ENCODE measurements around the gene STYXL1. TPM values are rescaled to one million over a fixed set of nuclear protein-coding genes. Genes with fewer than 3 reads are reported as not detected.

Gene STYXL1
- total RNA-seq, 1 donor from 2014 or later = 56.1 TPM

- Histone ChIP-seq H3K27me3 (no peaks in the 10 kb centered on the region), H3K36me3 (no peaks in the 10 kb centered on the region), H2AFZ (replicated peaks) (no peak overlapping the region), H3K4me2 (no peak overlapping the region), H3K9me3 (ENCODE audit: low read depth) (no peaks in the 10 kb centered on the region), H3K4me3 (no peak overlapping the region), H3F3A (ENCODE audit: low read depth) (peaks cover 28% of the 10 kb centered on the region), H4K20me1 (ENCODE audit: low read depth) (peaks cover 6% of the 10 kb centered on the region), H3K4me1 (peaks cover 27% of the 10 kb centered on the region), H3K9ac (no peak overlapping the region), H3K79me2 (ENCODE audit: low read depth) (no peaks in the 10 kb centered on the region), H3K27ac (no peak overlapping the region)
- TF ChIP-seq EZH2 (IDR thresholded peaks at IDR 0.05) (no peak), EZH2phosphoT487 (IDR thresholded peaks at IDR 0.05) (no peak)
- TF ChIP-seq, protein P1, sequence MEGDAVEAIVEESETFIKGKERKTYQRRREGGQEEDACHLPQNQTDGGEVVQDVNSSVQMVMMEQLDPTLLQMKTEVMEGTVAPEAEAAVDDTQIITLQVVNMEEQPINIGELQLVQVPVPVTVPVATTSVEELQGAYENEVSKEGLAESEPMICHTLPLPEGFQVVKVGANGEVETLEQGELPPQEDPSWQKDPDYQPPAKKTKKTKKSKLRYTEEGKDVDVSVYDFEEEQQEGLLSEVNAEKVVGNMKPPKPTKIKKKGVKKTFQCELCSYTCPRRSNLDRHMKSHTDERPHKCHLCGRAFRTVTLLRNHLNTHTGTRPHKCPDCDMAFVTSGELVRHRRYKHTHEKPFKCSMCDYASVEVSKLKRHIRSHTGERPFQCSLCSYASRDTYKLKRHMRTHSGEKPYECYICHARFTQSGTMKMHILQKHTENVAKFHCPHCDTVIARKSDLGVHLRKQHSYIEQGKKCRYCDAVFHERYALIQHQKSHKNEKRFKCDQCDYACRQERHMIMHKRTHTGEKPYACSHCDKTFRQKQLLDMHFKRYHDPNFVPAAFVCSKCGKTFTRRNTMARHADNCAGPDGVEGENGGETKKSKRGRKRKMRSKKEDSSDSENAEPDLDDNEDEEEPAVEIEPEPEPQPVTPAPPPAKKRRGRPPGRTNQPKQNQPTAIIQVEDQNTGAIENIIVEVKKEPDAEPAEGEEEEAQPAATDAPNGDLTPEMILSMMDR (IDR thresholded peaks at IDR 0.05) = no peak
- Mint-ChIP-seq H3K27ac (no peak overlapping the region), H3K4me3 (no peak overlapping the region), H3K36me3 (peaks cover 19% of the 10 kb centered on the region), H3K4me1 (peaks cover 32% of the 10 kb centered on the region), H3K9me3 (no peaks in the 10 kb centered on the region), H3K27me3 (ENCODE audit: insufficient read depth, low read depth) (peaks cover 16% of the 10 kb centered on the region)
- DNase-seq (ENCODE audit: low spot score) = no peak
Observed at GRCh38 chr7:75992083-75992755, 55.6 kb downstream of the STYXL1 start.

- Histone ChIP-seq H3K4me2 (peak overlapping the region; percentile 52), H3F3A (ENCODE audit: low read depth) (peaks cover 28% of the 10 kb centered on the region), H3K27ac (no peak overlapping the region), H3K27me3 (no peaks in the 10 kb centered on the region), H4K20me1 (ENCODE audit: low read depth) (peaks cover 6% of the 10 kb centered on the region), H3K36me3 (no peaks in the 10 kb centered on the region), H2AFZ (replicated peaks) (no peak overlapping the region), H3K4me3 (no peak overlapping the region), H3K9ac (no peak overlapping the region), H3K4me1 (peaks cover 27% of the 10 kb centered on the region), H3K9me3 (ENCODE audit: low read depth) (no peaks in the 10 kb centered on the region), H3K79me2 (ENCODE audit: low read depth) (no peaks in the 10 kb centered on the region)
- Mint-ChIP-seq H3K9me3 (no peaks in the 10 kb centered on the region), H3K4me3 (no peak overlapping the region), H3K36me3 (peaks cover 19% of the 10 kb centered on the region), H3K27me3 (ENCODE audit: insufficient read depth, low read depth) (peaks cover 16% of the 10 kb centered on the region), H3K27ac (no peak overlapping the region), H3K4me1 (peaks cover 32% of the 10 kb centered on the region)
- TF ChIP-seq, protein P1 (IDR thresholded peaks at IDR 0.05) = no peak
- no peak for DNase-seq (ENCODE audit: low spot score)
Observed at GRCh38 chr7:75991531-75992082, 56.2 kb downstream of the STYXL1 start.

- peaks cover 18% of the 10 kb centered on the region for H3K27me3 Mint-ChIP-seq (ENCODE audit: insufficient read depth, low read depth)
- Histone ChIP-seq H3K4me2 (no peak overlapping the region), H3K9ac (no peak overlapping the region), H2AFZ (replicated peaks) (no peak overlapping the region), H3K4me3 (no peak overlapping the region), H3K4me1 (peaks cover 23% of the 10 kb centered on the region), H3F3A (ENCODE audit: low read depth) (peaks cover 20% of the 10 kb centered on the region), H4K20me1 (ENCODE audit: low read depth) (peaks cover 6% of the 10 kb centered on the region), H3K27me3 (no peaks in the 10 kb centered on the region), H3K9me3 (ENCODE audit: low read depth) (no peaks in the 10 kb centered on the region), H3K79me2 (ENCODE audit: low read depth) (no peaks in the 10 kb centered on the region), H3K36me3 (no peaks in the 10 kb centered on the region), H3K27ac (no peak overlapping the region)
- TF ChIP-seq EZH2 (IDR thresholded peaks at IDR 0.05) (no peak), EZH2phosphoT487 (IDR thresholded peaks at IDR 0.05) (no peak)
- TF ChIP-seq, protein P1 (IDR thresholded peaks at IDR 0.05) = no peak
- H3K4me3 Mint-ChIP-seq = peak overlapping the region; percentile 45
- H3K36me3 Mint-ChIP-seq = peaks cover 11% of the 10 kb centered on the region
- DNase-seq (ENCODE audit: low spot score) = no peak
- no peaks in the 10 kb centered on the region for H3K9me3 Mint-ChIP-seq
- peak overlapping the region; percentile 55 for H3K27ac Mint-ChIP-seq
- peaks cover 23% of the 10 kb centered on the region for H3K4me1 Mint-ChIP-seq
Observed at GRCh38 chr7:75989500-75990388, 58.1 kb downstream of the STYXL1 start.

All from neural progenitor cell (in vitro differentiated cells).